Stomach smooth muscle (tissue), 2 donors: ENCODE measurements around the gene MBNL1.

Experiments
- H3K27ac ChIP-seq: one replicate; pipeline ENCODE4 v1.7.0; 2013; ENCODE audit warnings: mild to moderate bottlenecking, low read length, inconsistent platforms
- H3K27me3 ChIP-seq, 2 donors: one replicate each; pipeline ENCODE4 v1.7.0; 2013; ENCODE audit warnings: low read length in 2 of 2; ENCODE audit not compliant: insufficient read depth in 2 of 2, control insufficient read depth in 1 of 2
- H3K36me3 ChIP-seq, 2 donors: one replicate each; pipeline ENCODE4 v1.7.0; 2013; ENCODE audit warnings: low read length in 2 of 2; ENCODE audit not compliant: control insufficient read depth in 2 of 2, insufficient read depth in 2 of 2
- H3K4me1 ChIP-seq: one replicate; pipeline ENCODE4 v1.7.0; 2013; ENCODE audit warnings: low read length; ENCODE audit not compliant: control insufficient read depth, insufficient read depth
- H3K4me3 ChIP-seq, 2 donors: one replicate each; pipeline ENCODE4 v1.7.0; 2013; ENCODE audit warnings: low read length in 2 of 2
- H3K9ac ChIP-seq, 2 donors: one replicate each; pipeline ENCODE4 v1.7.0; 2013; ENCODE audit warnings: low read length in 2 of 2, mild to moderate bottlenecking in 1 of 2
- H3K9me3 ChIP-seq, 2 donors: one replicate each; pipeline ENCODE4 v1.7.0; 2013; ENCODE audit warnings: low read length in 2 of 2; ENCODE audit not compliant: control insufficient read depth in 2 of 2
- donor health status: healthy.
- donor health status: Pancreatic carcinoma.

MBNL1 gene

GRCh38 chr3:152309535-152310307, 41.0 kb downstream of the MBNL1 start:
- Histone ChIP-seq H3K4me3 (peak overlapping the region in 1 of 2 donors; percentile 62), H3K27me3 (no peaks in the 10 kb centered on the region), H3K9me3 (no peaks in the 10 kb centered on the region), H3K4me1 (peaks cover 18% of the 10 kb centered on the region), H3K27ac (peak overlapping the region; percentile 3), H3K9ac (peak overlapping the region in 1 of 2 donors; percentile 61), H3K36me3 (no peaks in the 10 kb centered on the region)

- H3K4me1 ChIP-seq = peaks cover 9% of the 10 kb centered on the region
- H3K36me3 ChIP-seq = no peaks in the 10 kb centered on the region
- H3K9me3 ChIP-seq = no peaks in the 10 kb centered on the region
- no peak overlapping the region for H3K4me3 ChIP-seq
- H3K27me3 ChIP-seq = no peaks in the 10 kb centered on the region
- H3K9ac ChIP-seq = no peak overlapping the region
- H3K27ac ChIP-seq = no peak overlapping the region
Measured at GRCh38 chr3:152313430-152313829, 44.7 kb downstream of the MBNL1 start.

- H3K27ac ChIP-seq = no peak overlapping the region
- H3K27me3 ChIP-seq = no peaks in the 10 kb centered on the region
- H3K4me3 ChIP-seq = no peak overlapping the region
- peaks cover 7% of the 10 kb centered on the region for H3K4me1 ChIP-seq
- H3K36me3 ChIP-seq = no peaks in the 10 kb centered on the region
- no peaks in the 10 kb centered on the region for H3K9me3 ChIP-seq
- no peak overlapping the region for H3K9ac ChIP-seq
Measured at GRCh38 chr3:152313914-152314313, 45.2 kb downstream of the MBNL1 start.

- no peaks in the 10 kb centered on the region for H3K27me3 ChIP-seq
- H3K27ac ChIP-seq = no peak overlapping the region
- H3K9ac ChIP-seq = no peak overlapping the region
- H3K9me3 ChIP-seq = no peaks in the 10 kb centered on the region
- H3K36me3 ChIP-seq = no peaks in the 10 kb centered on the region
- no peak overlapping the region for H3K4me3 ChIP-seq
- H3K4me1 ChIP-seq = peaks cover 7% of the 10 kb centered on the region
Measured at GRCh38 chr3:152314677-152315353, 46.1 kb downstream of the MBNL1 start.

GRCh38 chr3:152315623-152316022, 46.9 kb downstream of the MBNL1 start:
- Histone ChIP-seq H3K9ac (no peak overlapping the region), H3K36me3 (no peaks in the 10 kb centered on the region), H3K27ac (no peak overlapping the region), H3K4me3 (no peak overlapping the region), H3K9me3 (no peaks in the 10 kb centered on the region), H3K27me3 (no peaks in the 10 kb centered on the region), H3K4me1 (peaks cover 11% of the 10 kb centered on the region)

GRCh38 chr3:152316318-152316717, 47.6 kb downstream of the MBNL1 start:
- H3K4me3 ChIP-seq = no peak overlapping the region
- H3K9me3 ChIP-seq = no peaks in the 10 kb centered on the region
- no peaks in the 10 kb centered on the region for H3K27me3 ChIP-seq
- no peak overlapping the region for H3K27ac ChIP-seq
- no peaks in the 10 kb centered on the region for H3K36me3 ChIP-seq
- no peak overlapping the region for H3K9ac ChIP-seq
- peaks cover 11% of the 10 kb centered on the region for H3K4me1 ChIP-seq

GRCh38 chr3:152317184-152317583, 48.5 kb downstream of the MBNL1 start:
- Histone ChIP-seq H3K4me3 (no peak overlapping the region), H3K27me3 (no peaks in the 10 kb centered on the region), H3K27ac (no peak overlapping the region), H3K9me3 (no peaks in the 10 kb centered on the region), H3K36me3 (no peaks in the 10 kb centered on the region), H3K4me1 (peaks cover 11% of the 10 kb centered on the region), H3K9ac (no peak overlapping the region)

GRCh38 chr3:152317956-152318355, 49.2 kb downstream of the MBNL1 start:
- Histone ChIP-seq H3K36me3 (no peaks in the 10 kb centered on the region), H3K27ac (no peak overlapping the region), H3K27me3 (no peaks in the 10 kb centered on the region), H3K9me3 (no peaks in the 10 kb centered on the region), H3K9ac (no peak overlapping the region), H3K4me3 (no peak overlapping the region), H3K4me1 (peaks cover 11% of the 10 kb centered on the region)

GRCh38 chr3:152318512-152318911, 49.8 kb downstream of the MBNL1 start:
- Histone ChIP-seq H3K9ac (no peak overlapping the region), H3K36me3 (no peaks in the 10 kb centered on the region), H3K9me3 (no peaks in the 10 kb centered on the region), H3K4me1 (peaks cover 11% of the 10 kb centered on the region), H3K27ac (no peak overlapping the region), H3K27me3 (no peaks in the 10 kb centered on the region), H3K4me3 (no peak overlapping the region)

- H3K4me1 ChIP-seq = peaks cover 11% of the 10 kb centered on the region
- H3K27me3 ChIP-seq = no peaks in the 10 kb centered on the region
- no peaks in the 10 kb centered on the region for H3K36me3 ChIP-seq
- no peak overlapping the region for H3K4me3 ChIP-seq
- no peaks in the 10 kb centered on the region for H3K9me3 ChIP-seq
- no peak overlapping the region for H3K27ac ChIP-seq
- H3K9ac ChIP-seq = no peak overlapping the region
Measured at GRCh38 chr3:152319256-152319655, 50.5 kb downstream of the MBNL1 start.
